Measurements from ENCODE around the gene FGL2.
A peak's percentile ranks its signal among the peaks of the same experiment; 100 is the strongest.
"Not testable (repeated sequence)": the region's sequence is repeated elsewhere in the genome, so short reads cannot be mapped to it uniquely, and the experiment has no call there.

FGL2 gene

GRCh38 chr7:77216181-77216845 is 16.7 kb upstream of the FGL2 start:
- DNase-seq: no peak

GRCh38 chr7:77209479-77210139 is 10.0 kb upstream of the FGL2 start:
- DNase-seq: no peak

GRCh38 chr7:77208416-77208815 is 8.8 kb upstream of the FGL2 start:
- DNase-seq: peak; percentile 44

GRCh38 chr7:77205706-77206105 is 6.1 kb upstream of the FGL2 start:
- no peak for DNase-seq

GRCh38 chr7:77202481-77202976 is 2.9 kb upstream of the FGL2 start:
- DNase-seq: peak; percentile 43

- DNase-seq: peak; percentile 59
Measured at GRCh38 chr7:77200542-77200941, 923 bp upstream of the FGL2 start.

GRCh38 chr7:77197141-77197540 is 2.5 kb downstream of the FGL2 start:
- no peak for DNase-seq

- DNase-seq: peak; percentile 56
Measured at GRCh38 chr7:77188731-77189437, 10.7 kb downstream of the FGL2 start.

- no peak for DNase-seq
Measured at GRCh38 chr7:77185866-77186265, 13.8 kb downstream of the FGL2 start.

GRCh38 chr7:77184990-77185389 is 14.6 kb downstream of the FGL2 start:
- no peak for DNase-seq

- no peak for DNase-seq
Measured at GRCh38 chr7:77184463-77184862, 15.2 kb downstream of the FGL2 start.

GRCh38 chr7:77182261-77182660 is 17.4 kb downstream of the FGL2 start:
- no peak for DNase-seq

- no peak for DNase-seq
Measured at GRCh38 chr7:77181734-77182133, 17.9 kb downstream of the FGL2 start.

- no peak for DNase-seq
Measured at GRCh38 chr7:77181015-77181595, 18.5 kb downstream of the FGL2 start.

GRCh38 chr7:77178024-77178423 is 21.6 kb downstream of the FGL2 start:
- not testable (repeated sequence) for DNase-seq

- DNase-seq: not testable (repeated sequence)
Measured at GRCh38 chr7:77177321-77177904, 22.2 kb downstream of the FGL2 start.

- peak; percentile 67 for DNase-seq
Measured at GRCh38 chr7:77175274-77175800, 24.3 kb downstream of the FGL2 start.

- DNase-seq: not testable (repeated sequence)
Measured at GRCh38 chr7:77174418-77174817, 25.2 kb downstream of the FGL2 start.

- not testable (repeated sequence) for DNase-seq
Measured at GRCh38 chr7:77172437-77173172, 27.0 kb downstream of the FGL2 start.

GRCh38 chr7:77171073-77171472 is 28.5 kb downstream of the FGL2 start:
- DNase-seq: not testable (repeated sequence)

GRCh38 chr7:77157446-77157845 is 42.2 kb downstream of the FGL2 start:
- peak; percentile 91 for DNase-seq

- not testable (repeated sequence) for DNase-seq
Measured at GRCh38 chr7:77157034-77157433, 42.6 kb downstream of the FGL2 start.
